ENCODE measurements around the gene DIAPH2.

The DIAPH2 gene

GRCh38 chrX:96929036-96929435, 244.4 kb downstream of the DIAPH2 start:
- DNase-seq (ENCODE audit: low read depth in 3 of 3, low spot score in 1 of 3) = no peak

DNA sequence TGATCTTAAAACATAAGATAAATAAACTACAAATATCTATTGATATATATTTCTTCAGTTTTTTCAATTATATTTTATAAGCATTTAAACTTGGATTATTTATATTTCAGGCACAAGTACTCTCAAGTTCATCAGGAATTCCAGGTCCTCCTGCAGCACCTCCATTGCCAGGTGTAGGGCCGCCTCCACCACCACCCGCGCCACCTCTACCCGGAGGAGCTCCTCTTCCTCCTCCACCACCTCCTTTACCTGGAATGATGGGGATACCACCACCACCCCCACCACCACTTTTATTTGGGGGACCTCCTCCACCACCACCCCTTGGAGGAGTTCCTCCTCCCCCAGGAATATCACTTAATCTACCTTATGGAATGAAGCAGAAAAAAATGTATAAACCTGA, 273.1 kb downstream of the DIAPH2 start:
- no peak for DNase-seq (ENCODE audit: low read depth in 3 of 3, low spot score in 1 of 3)

GRCh38 chrX:96971812-96972211, 287.2 kb downstream of the DIAPH2 start:
- DNase-seq (ENCODE audit: low read depth in 3 of 3, low spot score in 1 of 3) = no peak

DNA sequence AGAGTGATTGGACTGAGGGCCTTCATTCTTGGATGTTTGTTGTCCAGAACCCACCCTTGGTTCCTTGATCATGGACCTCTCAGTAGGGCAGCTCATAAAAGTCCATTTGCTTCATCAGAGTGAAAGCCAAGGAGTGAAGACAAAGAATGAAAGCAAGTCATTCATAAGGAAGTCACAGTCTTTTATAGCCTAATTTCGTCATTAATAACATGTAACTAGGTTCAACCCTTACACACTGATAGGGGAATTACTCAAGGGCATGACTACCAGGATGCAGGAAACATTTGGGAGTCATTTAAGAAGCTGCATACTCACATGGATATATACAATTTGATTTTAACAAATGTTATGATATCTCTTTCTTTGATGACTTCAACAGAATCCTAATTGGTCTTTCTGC, 294.3 kb downstream of the DIAPH2 start:
- DNase-seq (ENCODE audit: low read depth in 3 of 3, low spot score in 1 of 3) = no peak

DNA sequence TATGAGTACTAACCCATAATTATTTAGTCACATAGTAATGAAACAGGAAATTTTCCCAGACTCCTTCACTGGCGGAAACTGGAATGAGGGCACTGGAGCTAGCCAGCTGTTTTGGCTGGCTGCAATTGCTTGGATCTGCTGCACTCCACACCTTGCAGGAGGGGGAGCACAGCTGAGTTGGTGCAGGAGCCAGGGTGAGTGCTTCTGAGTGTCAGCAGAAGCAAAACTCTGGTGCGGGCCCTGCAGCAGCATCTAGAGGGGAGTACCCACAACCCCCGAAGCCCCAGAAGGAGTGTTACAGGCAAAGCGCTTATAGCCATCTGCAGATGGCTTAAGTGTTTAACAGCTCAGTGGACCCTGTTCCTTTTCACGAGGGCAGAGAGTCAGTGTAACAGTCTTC, 295.1 kb downstream of the DIAPH2 start:
- DNase-seq (ENCODE audit: low read depth in 3 of 3, low spot score in 1 of 3) = no peak

DNA sequence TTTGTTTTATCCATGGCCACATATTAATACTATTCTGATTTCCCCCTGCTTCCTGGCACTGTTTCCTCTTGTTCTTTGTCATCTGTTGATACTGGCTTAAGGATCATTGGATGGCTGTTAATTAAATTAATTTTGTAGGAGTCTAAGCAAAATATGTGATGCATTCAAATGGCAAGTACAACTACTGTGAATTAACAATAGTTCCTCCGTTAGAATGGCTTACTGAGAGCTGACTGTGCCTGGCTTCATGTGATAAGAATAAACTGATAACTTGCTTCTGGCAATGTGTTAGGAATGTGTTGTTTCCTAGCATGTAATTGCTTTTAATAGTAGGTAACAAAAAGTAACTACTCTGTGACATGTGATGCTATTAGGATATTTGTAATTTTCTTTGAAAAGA, 297.5 kb downstream of the DIAPH2 start:
- DNase-seq (ENCODE audit: low read depth in 3 of 3, low spot score in 1 of 3) = no peak

DNA sequence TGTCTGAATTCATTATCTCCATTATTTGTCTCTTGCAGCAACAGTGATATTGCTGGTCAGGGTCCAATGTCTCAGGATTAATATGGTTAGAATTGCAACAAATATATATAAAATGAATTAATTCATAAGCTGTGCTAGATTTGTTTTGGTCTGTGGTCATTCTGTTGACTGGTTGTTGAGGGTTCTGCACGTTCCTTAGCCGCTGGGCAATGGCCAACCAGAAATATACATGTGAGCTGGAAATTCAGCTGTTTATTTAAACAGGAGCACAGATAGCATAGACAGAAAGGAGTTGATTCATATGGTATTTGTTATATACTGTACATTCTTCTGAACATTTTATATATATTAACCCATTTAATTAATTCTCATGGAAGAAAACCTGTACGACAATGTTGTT, 299.9 kb downstream of the DIAPH2 start:
- DNase-seq (ENCODE audit: low read depth in 3 of 3, low spot score in 1 of 3) = no peak

GRCh38 chrX:96985046-96985445, 300.4 kb downstream of the DIAPH2 start:
- no peak for DNase-seq (ENCODE audit: low read depth in 3 of 3, low spot score in 1 of 3)

GRCh38 chrX:96987228-96987627, 302.6 kb downstream of the DIAPH2 start:
- no peak for DNase-seq (ENCODE audit: low read depth in 3 of 3, low spot score in 1 of 3)

GRCh38 chrX:96989830-96990571, 305.4 kb downstream of the DIAPH2 start:
- DNase-seq (ENCODE audit: low read depth in 3 of 3, low spot score in 1 of 3) = no peak

- DNase-seq (ENCODE audit: low read depth in 3 of 3, low spot score in 1 of 3) = no peak
Measured at GRCh38 chrX:96994093-96994492, 309.5 kb downstream of the DIAPH2 start.

- no peak for DNase-seq (ENCODE audit: low read depth in 3 of 3, low spot score in 1 of 3)
Measured at GRCh38 chrX:96997196-96997595, 312.6 kb downstream of the DIAPH2 start.

DNA sequence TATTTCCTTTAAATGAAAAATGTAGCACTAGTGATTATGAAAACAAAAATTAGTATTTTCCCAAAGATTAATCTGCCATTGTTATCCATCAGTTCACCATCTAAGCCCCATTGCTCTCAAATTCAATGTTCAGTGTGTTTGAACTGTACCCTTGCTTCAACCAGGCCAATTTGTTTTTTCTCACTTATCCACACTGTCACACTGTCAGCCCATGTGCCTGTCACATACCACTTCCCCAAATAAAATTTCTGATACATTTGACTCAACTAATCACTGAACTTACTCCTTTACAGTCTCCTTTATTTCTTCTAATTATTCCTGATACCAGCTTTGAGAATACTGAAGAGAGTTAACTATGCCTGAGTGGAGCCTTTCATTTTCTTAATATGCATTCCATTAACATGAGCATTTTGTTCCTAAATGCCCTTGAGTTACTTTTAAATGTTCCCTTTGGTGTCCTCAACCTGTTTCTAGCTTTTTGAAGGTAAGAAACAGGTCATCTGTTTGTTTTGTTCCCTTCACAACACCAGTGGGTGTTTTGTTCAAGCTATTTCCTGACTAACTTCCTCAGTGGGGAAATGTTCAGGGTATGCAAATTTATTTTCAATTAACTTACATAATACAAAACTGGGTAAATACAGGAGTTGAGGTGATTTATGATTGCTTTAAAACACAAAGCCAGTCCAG, 316.2 kb downstream of the DIAPH2 start:
- DNase-seq (ENCODE audit: low read depth in 3 of 3, low spot score in 1 of 3) = no peak

GRCh38 chrX:97006167-97006566, 321.5 kb downstream of the DIAPH2 start:
- DNase-seq (ENCODE audit: low read depth in 3 of 3, low spot score in 1 of 3) = no peak

GRCh38 chrX:97009391-97009790, 324.7 kb downstream of the DIAPH2 start:
- no peak for DNase-seq (ENCODE audit: low read depth in 3 of 3, low spot score in 1 of 3)

GRCh38 chrX:97011540-97011939, 326.9 kb downstream of the DIAPH2 start:
- no peak for DNase-seq (ENCODE audit: low read depth in 3 of 3, low spot score in 1 of 3)

DNA sequence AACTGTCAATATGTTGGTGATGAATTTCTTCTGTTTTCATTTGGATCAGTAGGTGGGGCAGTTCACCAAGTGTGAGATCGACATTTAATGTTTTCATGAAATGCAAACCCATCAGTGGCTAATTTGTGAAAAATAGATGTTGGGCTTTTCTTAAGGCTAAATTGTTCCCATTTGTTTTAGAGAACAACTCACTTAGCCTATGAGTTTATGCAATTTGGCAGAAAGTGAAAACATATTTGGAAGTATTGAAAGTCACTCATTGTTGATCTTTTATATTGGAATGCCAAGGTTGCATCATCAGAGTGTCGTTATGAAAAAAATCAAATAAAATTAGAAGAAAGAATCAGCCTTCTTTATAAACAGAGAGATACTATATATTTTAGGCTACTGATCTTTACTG, 331.5 kb downstream of the DIAPH2 start:
- no peak for DNase-seq (ENCODE audit: low read depth in 3 of 3, low spot score in 1 of 3)

- DNase-seq (ENCODE audit: low read depth in 3 of 3, low spot score in 1 of 3) = no peak
Measured at GRCh38 chrX:97021680-97022079, 337.0 kb downstream of the DIAPH2 start.

- DNase-seq (ENCODE audit: low read depth in 3 of 3, low spot score in 1 of 3) = no peak
Measured at GRCh38 chrX:97026406-97026805, 341.8 kb downstream of the DIAPH2 start.

- DNase-seq (ENCODE audit: low read depth in 3 of 3, low spot score in 1 of 3) = no peak
Measured at GRCh38 chrX:97027384-97027922, 342.8 kb downstream of the DIAPH2 start.

- no peak for DNase-seq (ENCODE audit: low read depth in 3 of 3, low spot score in 1 of 3)
Measured at GRCh38 chrX:97030463-97030862, 345.8 kb downstream of the DIAPH2 start.

- no peak for DNase-seq (ENCODE audit: low read depth in 3 of 3, low spot score in 1 of 3)
Measured at GRCh38 chrX:97030947-97031346, 346.3 kb downstream of the DIAPH2 start.

Measured in stimulated activated CD4-positive, alpha-beta T cell treated with anti-CD3 and anti-CD28 coated beads, TNF-alpha, amount 100 ng/mL, for 1 hour (primary cell).